ENCODE results near the gene FYB1. TPM values are rescaled to one million over a fixed set of nuclear protein-coding genes. Genes with fewer than 3 reads are reported as not detected.

Gene FYB1
- total and polyA plus RNA-seq, 2 experiments from 2014 or later: not detected

GRCh38 chr5:39100301-39100850, 119.0 kb downstream of the FYB1 start:
- Histone ChIP-seq H3K79me2 (replicated peaks; ENCODE audit: insufficient read depth) (no peaks in the 10 kb centered on the region), H3K4me3 (no peak overlapping the region), H3K27ac (ENCODE audit: low read depth) (no peak overlapping the region), H3K27me3 (ENCODE audit: insufficient read depth) (no peaks in the 10 kb centered on the region), H3K4me1 (ENCODE audit: insufficient read depth) (no peaks in the 10 kb centered on the region), H3K36me3 (ENCODE audit: insufficient read depth) (no peaks in the 10 kb centered on the region), H4K20me1 (replicated peaks; ENCODE audit: insufficient read depth) (no peaks in the 10 kb centered on the region), H3F3A (replicated peaks; ENCODE audit: low read depth) (no peaks in the 10 kb centered on the region), H3K9me2 (ENCODE audit: insufficient read depth) (peaks cover 3% of the 10 kb centered on the region; the same call in 1 of the 2 replicates), H2AFZ (no peak overlapping the region; the same call in 1 of the 2 replicates), H3K4me2 (no peak overlapping the region)
- Mint-ChIP-seq H3K9me3 (no peaks in the 10 kb centered on the region), H3K36me3 (ENCODE audit: low read depth) (no peaks in the 10 kb centered on the region), H3K4me1 (no peaks in the 10 kb centered on the region; the same call in 2 of the 3 replicates), H3K27me3 (ENCODE audit: insufficient read depth, low read depth, poor library complexity) (peaks cover 6% of the 10 kb centered on the region), H3K27ac (no peak overlapping the region), H3K4me3 (no peak overlapping the region)
- ATAC-seq (no peak), DNase-seq (ENCODE audit: low spot score) (no peak)
- TF ChIP-seq NANOG (IDR thresholded peaks at IDR 0.05; ENCODE audit: borderline replicate concordance) (no peak), ZNF331 (CRISPR knock-in tag; IDR thresholded peaks at IDR 0.05; ENCODE audit: low read depth) (no peak), EZH2 (IDR thresholded peaks at IDR 0.05; ENCODE audit: low read depth, unreplicated experiment) (no peak), EZH2phosphoT487 (IDR thresholded peaks at IDR 0.05; ENCODE audit: unreplicated experiment) (no peak), ZNF114 (CRISPR knock-in tag; IDR thresholded peaks at IDR 0.05) (no peak), JUNB (IDR thresholded peaks at IDR 0.05; ENCODE audit: unreplicated experiment) (no peak), POLR2AphosphoS5 (IDR thresholded peaks at IDR 0.05; ENCODE audit: low read depth) (no peak), ZNF462 (CRISPR knock-in tag; IDR thresholded peaks at IDR 0.05) (no peak), ETS1 (IDR thresholded peaks at IDR 0.05) (no peak), REST (IDR thresholded peaks at IDR 0.05; ENCODE audit: unreplicated experiment) (no peak), CTCF (conservative IDR thresholded peaks at IDR 0.05; ENCODE audit: low read depth in 2 of 2) (no peak), STAT1 (IDR thresholded peaks at IDR 0.05; ENCODE audit: unreplicated experiment) (no peak), CREB1 (CRISPR knock-in tag; IDR thresholded peaks at IDR 0.05; ENCODE audit: low read depth) (no peak)

Data from GM23338 (cell line).